Cardiac muscle cell (in vitro differentiated cells and primary cell): Measurements from ENCODE around the gene YAP1. TPM values are rescaled to one million over a fixed set of nuclear protein-coding genes. Genes with fewer than 3 reads are reported as not detected.

Experiments
- DNase-seq, 2 donors: peaks; one replicate each; pipeline versions ENCODE4 v3.0.0 to v3.0.0-alpha.2; 2010 to 2017; ENCODE audit warnings: low read depth in 1 of 2, low spot score in 1 of 2
- H3K27ac ChIP-seq: fragments of 200-600 bp; sonication (generic); 2 replicates; pipeline ENCODE4 v1.5.1; 2016
- H3K27me3 ChIP-seq: fragments of 200-600 bp; sonication (generic); 2 replicates; pipeline ENCODE4 v1.6.0; 2016; ENCODE audit warnings: control low read depth
- H3K36me3 ChIP-seq: fragments of 200-600 bp; sonication (generic); 2 replicates; pipeline ENCODE4 v1.5.1; 2016; ENCODE audit warnings: control low read depth
- H3K4me1 ChIP-seq: fragments of 200-600 bp; sonication (generic); 2 replicates; pipeline ENCODE4 v1.8.1; 2017; ENCODE audit warnings: low read depth, mild to moderate bottlenecking, mixed run types
- H3K4me3 ChIP-seq: fragments of 200-600 bp; sonication (generic); 2 replicates; pipeline ENCODE4 v1.5.1; 2016; ENCODE audit warnings: mild to moderate bottlenecking
- H3K9me3 ChIP-seq: fragments of 200-600 bp; sonication (generic); 2 replicates; pipeline ENCODE4 v1.5.1; 2017; ENCODE audit warnings: low read depth, mild to moderate bottlenecking, control low read depth
- polyA plus RNA-seq: library from polyadenylated mRNA; unstranded; fragments of >200 nt; fragmentation: Nextera tagmentation; extraction: Ambion mirVana; gene quantifications from 2 replicates; pipeline ENCODE4 v1.2.1, GENCODE V29; 2016
- total RNA-seq: library from RNA; depleted of rRNA; stranded (reverse); fragments of >200 nt; gene quantifications from 2 replicates; pipeline ENCODE4 v1.2.3, GENCODE V29; 2016
- TF ChIP-seq, protein P1 (sequence below): IDR thresholded peaks from 2 replicates; pipeline ENCODE4 v1.5.1; 2012; ENCODE audit warnings: low read depth, mild to moderate bottlenecking, low read length

Gene YAP1
- total and polyA plus RNA-seq, 2 experiments from 2014 or later: 40.8 to 277 TPM

DNA sequence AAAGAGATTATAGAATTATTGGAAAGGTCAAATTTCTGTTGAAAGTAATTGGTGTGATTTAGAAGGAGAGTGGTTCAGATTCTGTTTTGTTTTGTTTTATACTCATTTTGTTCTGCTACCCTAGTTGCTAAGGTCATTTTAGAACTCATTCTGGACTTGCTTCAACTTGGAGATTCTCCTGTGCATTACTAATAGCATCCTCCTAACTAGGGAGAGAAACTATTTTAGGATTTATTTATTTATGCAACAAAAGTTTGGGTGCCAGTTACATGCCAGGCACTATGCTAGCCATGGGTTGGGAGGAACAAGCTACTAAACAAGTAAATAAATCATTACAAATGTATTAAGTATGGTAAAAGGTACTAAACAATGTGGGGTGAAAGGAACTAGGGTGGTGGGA lies 84.0 kb downstream of the YAP1 start:
- Histone ChIP-seq H3K27me3 (no peaks in the 10 kb centered on the region), H3K27ac (peak overlapping the region; percentile 88), H3K9me3 (no peaks in the 10 kb centered on the region), H3K4me1 (peaks cover 50% of the 10 kb centered on the region), H3K36me3 (no peaks in the 10 kb centered on the region), H3K4me3 (no peak overlapping the region)
- TF ChIP-seq, protein P1, sequence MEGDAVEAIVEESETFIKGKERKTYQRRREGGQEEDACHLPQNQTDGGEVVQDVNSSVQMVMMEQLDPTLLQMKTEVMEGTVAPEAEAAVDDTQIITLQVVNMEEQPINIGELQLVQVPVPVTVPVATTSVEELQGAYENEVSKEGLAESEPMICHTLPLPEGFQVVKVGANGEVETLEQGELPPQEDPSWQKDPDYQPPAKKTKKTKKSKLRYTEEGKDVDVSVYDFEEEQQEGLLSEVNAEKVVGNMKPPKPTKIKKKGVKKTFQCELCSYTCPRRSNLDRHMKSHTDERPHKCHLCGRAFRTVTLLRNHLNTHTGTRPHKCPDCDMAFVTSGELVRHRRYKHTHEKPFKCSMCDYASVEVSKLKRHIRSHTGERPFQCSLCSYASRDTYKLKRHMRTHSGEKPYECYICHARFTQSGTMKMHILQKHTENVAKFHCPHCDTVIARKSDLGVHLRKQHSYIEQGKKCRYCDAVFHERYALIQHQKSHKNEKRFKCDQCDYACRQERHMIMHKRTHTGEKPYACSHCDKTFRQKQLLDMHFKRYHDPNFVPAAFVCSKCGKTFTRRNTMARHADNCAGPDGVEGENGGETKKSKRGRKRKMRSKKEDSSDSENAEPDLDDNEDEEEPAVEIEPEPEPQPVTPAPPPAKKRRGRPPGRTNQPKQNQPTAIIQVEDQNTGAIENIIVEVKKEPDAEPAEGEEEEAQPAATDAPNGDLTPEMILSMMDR: no peak
- no peak for DNase-seq

DNA sequence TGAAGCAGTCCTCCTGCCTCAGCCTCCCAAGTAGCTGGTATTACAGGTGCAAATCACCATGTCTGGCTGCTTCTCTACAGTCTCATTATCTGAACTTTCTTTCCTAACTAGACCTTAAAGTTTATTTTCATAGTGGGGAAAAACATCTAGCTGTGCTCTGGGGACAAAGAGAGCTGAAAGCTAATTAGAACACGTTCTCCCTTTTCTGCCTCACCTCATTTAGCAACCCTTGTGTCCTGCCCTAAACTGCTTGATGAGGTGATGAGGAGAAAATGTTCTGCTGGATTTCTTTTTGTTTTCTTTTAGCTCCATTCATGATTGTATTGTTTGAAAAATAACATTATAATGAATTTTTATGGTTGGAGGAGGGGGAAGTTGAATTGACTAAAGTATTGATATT lies 84.7 kb downstream of the YAP1 start:
- H3K27me3 ChIP-seq: no peaks in the 10 kb centered on the region
- no peaks in the 10 kb centered on the region for H3K36me3 ChIP-seq
- TF ChIP-seq, protein P1: no peak
- H3K27ac ChIP-seq: no peak overlapping the region
- H3K4me1 ChIP-seq: peaks cover 42% of the 10 kb centered on the region
- no peaks in the 10 kb centered on the region for H3K9me3 ChIP-seq
- H3K4me3 ChIP-seq: no peak overlapping the region
- no peak for DNase-seq

DNA sequence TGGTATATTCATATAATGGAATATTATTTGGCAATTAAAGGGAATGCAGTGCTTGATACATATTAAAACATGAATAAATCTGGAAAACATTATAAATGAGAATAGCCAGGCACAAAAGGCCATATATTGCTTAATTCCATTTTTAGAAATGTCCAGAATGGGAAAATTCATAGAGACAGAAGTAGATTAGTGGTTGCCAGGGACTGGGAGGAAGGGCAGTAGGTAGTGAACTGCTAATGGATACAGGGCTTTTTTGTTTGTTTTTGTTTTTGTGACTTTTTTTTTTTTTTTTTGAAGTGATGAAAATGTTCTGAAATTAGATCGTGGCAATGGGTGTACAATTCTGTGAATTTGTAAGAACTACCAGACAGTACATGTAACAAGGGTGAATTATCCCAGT lies 86.1 kb downstream of the YAP1 start:
- no peak for DNase-seq
- Histone ChIP-seq H3K27me3 (no peaks in the 10 kb centered on the region), H3K4me3 (no peak overlapping the region), H3K36me3 (no peaks in the 10 kb centered on the region), H3K9me3 (no peaks in the 10 kb centered on the region), H3K27ac (no peak overlapping the region), H3K4me1 (peaks cover 40% of the 10 kb centered on the region)
- TF ChIP-seq, protein P1: no peak

DNA sequence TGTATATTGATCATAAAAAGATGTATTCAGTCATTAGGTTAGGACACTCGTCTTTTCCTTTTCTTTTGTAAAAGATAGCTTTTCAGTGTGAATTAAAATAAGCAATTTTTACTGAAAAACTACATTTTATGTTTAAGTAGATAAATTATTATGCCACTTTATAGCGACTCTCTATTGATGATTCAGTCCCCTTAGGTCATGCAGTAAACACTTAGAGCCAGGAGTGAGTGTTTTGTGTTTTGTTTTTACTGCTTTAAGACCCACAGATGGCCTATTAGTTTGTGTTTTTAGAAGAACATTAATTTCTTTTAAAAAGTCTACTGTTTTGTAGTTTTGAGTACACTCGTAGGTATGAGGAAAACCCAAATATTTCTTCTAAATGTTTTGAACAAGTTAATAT lies 86.6 kb downstream of the YAP1 start:
- no peak overlapping the region for H3K4me3 ChIP-seq
- H3K27ac ChIP-seq: peak overlapping the region; percentile 42
- TF ChIP-seq, protein P1: no peak
- no peaks in the 10 kb centered on the region for H3K9me3 ChIP-seq
- no peaks in the 10 kb centered on the region for H3K27me3 ChIP-seq
- H3K4me1 ChIP-seq: peaks cover 37% of the 10 kb centered on the region
- DNase-seq: no peak
- H3K36me3 ChIP-seq: no peaks in the 10 kb centered on the region

DNA sequence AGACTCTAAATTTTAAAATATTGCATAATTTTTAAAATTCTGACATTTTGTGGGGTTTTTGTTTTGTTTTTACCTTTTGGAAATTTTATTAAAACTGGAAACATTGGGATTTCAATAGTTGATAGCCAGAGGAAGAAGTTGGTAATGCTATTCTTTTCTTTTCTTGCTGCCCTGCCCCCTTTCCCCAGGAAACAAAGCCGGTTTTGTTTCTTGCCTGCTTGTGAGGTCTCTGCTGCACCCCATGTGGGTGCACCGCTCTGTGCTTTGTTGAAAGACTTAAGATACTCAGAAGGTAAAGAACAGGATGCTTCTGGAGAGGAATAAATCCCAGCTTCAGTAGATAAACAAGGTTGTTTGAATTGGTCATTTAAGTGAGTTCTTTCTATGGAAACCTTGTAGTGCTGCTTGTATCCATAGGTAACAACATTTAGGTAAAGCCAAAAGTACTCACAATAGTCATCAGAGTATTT lies 87.5 kb downstream of the YAP1 start:
- Histone ChIP-seq H3K36me3 (no peaks in the 10 kb centered on the region), H3K27ac (peak overlapping the region; percentile 42)
- peak in 1 of 2 donors; percentile 54 for DNase-seq

More for the DNA sequence above, 87.5 kb downstream of the YAP1 start:
- H3K4me3 ChIP-seq: no peak overlapping the region
- TF ChIP-seq, protein P1: no peak
- H3K9me3 ChIP-seq: no peaks in the 10 kb centered on the region
- peaks cover 29% of the 10 kb centered on the region for H3K4me1 ChIP-seq
- H3K27me3 ChIP-seq: no peaks in the 10 kb centered on the region
